Measurements from ENCODE around the gene C12orf57.
A peak's percentile ranks its signal among the peaks of the same experiment; 100 is the strongest.

Gene C12orf57

GRCh38 chr12:6936636-6937480, 7.0 kb upstream of the C12orf57 start:
- peak overlapping the region; percentile 86 for H3K27ac ChIP-seq
- TF ChIP-seq, protein P1, sequence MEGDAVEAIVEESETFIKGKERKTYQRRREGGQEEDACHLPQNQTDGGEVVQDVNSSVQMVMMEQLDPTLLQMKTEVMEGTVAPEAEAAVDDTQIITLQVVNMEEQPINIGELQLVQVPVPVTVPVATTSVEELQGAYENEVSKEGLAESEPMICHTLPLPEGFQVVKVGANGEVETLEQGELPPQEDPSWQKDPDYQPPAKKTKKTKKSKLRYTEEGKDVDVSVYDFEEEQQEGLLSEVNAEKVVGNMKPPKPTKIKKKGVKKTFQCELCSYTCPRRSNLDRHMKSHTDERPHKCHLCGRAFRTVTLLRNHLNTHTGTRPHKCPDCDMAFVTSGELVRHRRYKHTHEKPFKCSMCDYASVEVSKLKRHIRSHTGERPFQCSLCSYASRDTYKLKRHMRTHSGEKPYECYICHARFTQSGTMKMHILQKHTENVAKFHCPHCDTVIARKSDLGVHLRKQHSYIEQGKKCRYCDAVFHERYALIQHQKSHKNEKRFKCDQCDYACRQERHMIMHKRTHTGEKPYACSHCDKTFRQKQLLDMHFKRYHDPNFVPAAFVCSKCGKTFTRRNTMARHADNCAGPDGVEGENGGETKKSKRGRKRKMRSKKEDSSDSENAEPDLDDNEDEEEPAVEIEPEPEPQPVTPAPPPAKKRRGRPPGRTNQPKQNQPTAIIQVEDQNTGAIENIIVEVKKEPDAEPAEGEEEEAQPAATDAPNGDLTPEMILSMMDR (conservative IDR thresholded peaks at IDR 0.05) = no peak
- TF ChIP-seq ZFX (IDR thresholded peaks at IDR 0.05) = no peak

DNA sequence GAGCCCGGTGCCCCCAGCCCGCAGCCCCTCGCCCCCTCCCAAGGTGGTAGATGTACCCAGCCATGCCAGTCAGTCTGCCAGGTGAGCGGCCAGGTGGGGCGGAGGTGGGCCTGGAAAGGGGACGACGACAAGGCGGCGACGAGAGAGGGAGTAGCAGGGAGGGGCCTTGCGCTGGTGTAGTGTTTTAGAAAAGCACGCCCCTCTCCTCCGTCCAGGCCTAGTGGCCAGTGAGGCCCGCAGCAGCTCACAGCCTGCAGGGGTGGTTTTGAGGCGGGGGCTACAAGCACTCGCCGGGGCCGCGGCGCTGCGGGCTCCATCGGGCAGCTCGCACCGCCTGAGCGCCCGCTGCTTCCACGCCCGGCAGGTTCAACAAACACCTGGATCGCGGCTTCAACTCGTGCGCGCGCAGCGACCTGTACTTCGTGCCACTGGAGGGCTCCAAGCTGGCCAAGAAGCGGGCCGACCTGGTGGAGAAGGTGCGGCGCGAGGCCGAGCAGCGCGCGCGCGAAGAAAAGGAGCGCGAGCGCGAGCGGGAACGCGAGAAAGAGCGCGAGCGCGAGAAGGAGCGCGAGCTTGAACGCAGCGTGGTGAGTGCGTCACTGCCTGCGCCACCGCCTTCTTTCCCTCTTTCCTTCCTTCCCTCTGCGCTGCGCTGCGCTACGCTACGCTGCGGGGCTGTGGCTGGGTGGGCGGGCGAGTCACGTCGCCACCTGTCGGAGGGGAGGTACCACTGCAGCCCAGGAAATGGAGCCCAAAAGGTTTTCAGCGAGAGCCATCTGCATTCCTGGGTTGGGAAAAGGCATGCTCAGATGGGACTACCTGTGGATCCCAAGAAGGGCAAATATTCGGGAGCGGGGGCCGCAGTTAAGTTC, 6.1 kb upstream of the C12orf57 start:
- TF ChIP-seq ZFX (IDR thresholded peaks at IDR 0.05) = peak; percentile 73; the same call in 1 of the 2 replicates
- TF ChIP-seq, protein P1 (conservative IDR thresholded peaks at IDR 0.05) = peak; percentile 98
- H3K27ac ChIP-seq = peak overlapping the region; percentile 86

DNA sequence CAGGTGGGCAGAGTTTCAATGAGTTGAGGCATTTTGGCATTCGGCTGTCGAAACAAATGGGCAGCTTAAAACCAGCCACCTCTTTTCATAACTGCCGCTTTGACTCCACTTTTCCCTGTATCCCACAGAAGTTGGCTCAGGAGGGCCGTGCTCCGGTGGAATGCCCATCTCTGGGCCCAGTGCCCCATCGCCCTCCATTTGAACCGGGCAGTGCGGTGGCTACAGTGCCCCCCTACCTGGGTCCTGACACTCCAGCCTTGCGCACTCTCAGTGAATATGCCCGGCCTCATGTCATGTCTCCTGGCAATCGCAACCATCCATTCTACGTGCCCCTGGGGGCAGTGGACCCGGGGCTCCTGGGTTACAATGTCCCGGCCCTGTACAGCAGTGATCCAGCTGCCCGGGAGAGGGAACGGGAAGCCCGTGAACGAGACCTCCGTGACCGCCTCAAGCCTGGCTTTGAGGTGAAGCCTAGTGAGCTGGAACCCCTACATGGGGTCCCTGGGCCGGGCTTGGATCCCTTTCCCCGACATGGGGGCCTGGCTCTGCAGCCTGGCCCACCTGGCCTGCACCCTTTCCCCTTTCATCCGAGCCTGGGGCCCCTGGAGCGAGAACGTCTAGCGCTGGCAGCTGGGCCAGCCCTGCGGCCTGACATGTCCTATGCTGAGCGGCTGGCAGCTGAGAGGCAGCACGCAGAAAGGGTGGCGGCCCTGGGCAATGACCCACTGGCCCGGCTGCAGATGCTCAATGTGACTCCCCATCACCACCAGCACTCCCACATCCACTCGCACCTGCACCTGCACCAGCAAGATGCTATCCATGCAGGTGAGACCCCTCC, 5.2 kb upstream of the C12orf57 start:
- TF ChIP-seq, protein P1 (conservative IDR thresholded peaks at IDR 0.05) = peak; percentile 32
- no peak for TF ChIP-seq ZFX (IDR thresholded peaks at IDR 0.05)
- peak overlapping the region; percentile 86 for H3K27ac ChIP-seq

DNA sequence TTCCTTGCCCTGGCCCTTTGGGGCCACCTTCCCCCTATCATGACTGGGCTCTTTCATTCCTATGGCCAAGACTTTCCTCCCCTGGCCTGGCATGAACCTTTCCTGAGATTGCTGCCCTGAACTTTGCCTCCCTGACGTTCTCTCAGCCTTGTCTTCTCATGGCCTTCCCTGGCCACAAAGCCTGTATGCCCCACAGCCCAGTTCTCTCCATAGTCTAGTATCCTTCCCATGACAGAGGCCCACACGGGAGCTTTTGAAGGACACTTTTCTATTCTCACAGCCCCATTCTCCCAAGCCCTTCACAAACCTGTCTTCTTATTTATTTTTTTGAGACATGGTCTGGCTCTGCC, 4.7 kb upstream of the C12orf57 start:
- TF ChIP-seq, protein P1 (conservative IDR thresholded peaks at IDR 0.05) = no peak
- no peak for TF ChIP-seq ZFX (IDR thresholded peaks at IDR 0.05)
- no peak overlapping the region; the same call in 1 of the 2 replicates for H3K27ac ChIP-seq

- H3K27ac ChIP-seq = no peak overlapping the region; the same call in 1 of the 2 replicates
- TF ChIP-seq ZFX (IDR thresholded peaks at IDR 0.05) = no peak
- TF ChIP-seq, protein P1 (conservative IDR thresholded peaks at IDR 0.05) = no peak
Measured at GRCh38 chr12:6941267-6941666, 2.6 kb upstream of the C12orf57 start.

DNA sequence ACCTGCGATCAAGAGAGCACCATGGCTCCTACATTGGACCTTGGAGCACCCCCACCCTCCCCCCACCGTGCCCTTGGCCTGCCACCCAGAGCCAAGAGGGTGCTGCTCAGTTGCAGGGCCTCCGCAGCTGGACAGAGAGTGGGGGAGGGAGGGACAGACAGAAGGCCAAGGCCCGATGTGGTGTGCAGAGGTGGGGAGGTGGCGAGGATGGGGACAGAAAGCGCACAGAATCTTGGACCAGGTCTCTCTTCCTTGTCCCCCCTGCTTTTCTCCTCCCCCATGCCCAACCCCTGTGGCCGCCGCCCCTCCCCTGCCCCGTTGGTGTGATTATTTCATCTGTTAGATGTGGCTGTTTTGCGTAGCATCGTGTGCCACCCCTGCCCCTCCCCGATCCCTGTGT, 2.0 kb upstream of the C12orf57 start:
- TF ChIP-seq, protein P1 (conservative IDR thresholded peaks at IDR 0.05) = no peak
- no peak for TF ChIP-seq ZFX (IDR thresholded peaks at IDR 0.05)

More for the DNA sequence above, 2.0 kb upstream of the C12orf57 start:
- no peak overlapping the region for H3K27ac ChIP-seq
